Stimulated activated naive CD4-positive, alpha-beta T cell (primary cell): ENCODE measurements around the gene ESF1.
"Not testable (repeated sequence)": the region's sequence is repeated elsewhere in the genome, so short reads cannot be mapped to it uniquely, and the experiment has no call there.

Experiments
- DNase-seq, 6 experiments: peaks; one replicate each; lab custom pipeline; 2025; lab: John Stamatoyannopoulos, UW

Gene ESF1

DNA sequence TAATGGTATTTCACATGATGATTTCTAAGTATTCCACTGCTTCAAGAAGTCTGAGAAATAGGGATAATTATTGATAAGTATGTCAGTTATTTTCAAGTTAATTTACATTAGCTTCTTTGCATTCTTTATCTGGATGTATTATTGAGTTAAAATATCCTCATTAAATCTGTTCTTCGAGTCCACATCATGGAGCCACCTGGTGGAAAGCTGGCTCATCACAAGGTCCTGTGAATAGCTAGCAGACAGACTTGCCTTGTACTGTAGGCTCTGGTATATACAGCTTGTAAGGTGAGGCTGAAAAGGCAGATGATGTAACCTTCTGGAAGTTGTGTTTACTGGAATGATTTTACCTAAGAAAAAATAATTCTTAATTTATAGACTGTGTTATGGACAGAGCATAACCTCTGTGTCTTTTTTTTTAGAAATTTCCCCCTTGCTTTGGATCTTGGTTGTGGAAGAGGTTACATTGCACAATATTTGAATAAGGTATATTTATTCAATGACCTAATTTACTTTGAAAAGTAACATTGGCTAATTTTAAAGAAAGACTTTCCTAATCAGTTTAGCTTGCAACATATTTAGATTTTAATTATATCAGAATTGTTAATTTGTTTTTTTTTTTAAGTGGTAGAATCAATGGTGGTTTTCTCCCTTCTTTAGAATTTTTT, 3.6 kb upstream of the ESF1 start:
- peak in 2 of 6 experiments; percentile 14 to 18 for DNase-seq

GRCh38 chr20:13786143-13786828, 1.6 kb upstream of the ESF1 start:
- DNase-seq, result no peak

- DNase-seq, result no peak
These were observed 337 bp downstream of the ESF1 start for GRCh38 chr20:13784271-13784892.

- no peak for DNase-seq
These were observed 1.2 kb downstream of the ESF1 start for GRCh38 chr20:13783528-13783927.

DNA sequence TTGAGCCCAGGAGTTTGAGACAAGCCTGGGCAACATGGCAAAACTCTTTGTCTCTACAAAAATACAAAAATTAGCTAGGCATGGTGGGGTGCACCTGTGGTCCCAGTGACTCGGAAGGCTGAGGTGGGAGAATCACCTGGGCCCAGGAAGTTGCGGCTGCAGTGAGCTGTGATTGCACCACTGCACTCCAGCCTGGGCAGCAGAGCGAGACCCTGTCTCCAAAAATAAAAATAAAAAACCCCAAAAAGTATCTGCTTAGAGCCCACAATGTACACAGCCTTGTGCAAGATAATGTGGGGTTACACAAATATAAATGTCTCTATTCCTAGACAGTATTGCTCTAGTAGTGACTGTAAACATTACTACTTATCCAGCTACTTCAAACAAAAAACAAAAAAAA, 5.9 kb downstream of the ESF1 start:
- DNase-seq, result no peak

- no peak for DNase-seq
These were observed 7.5 kb downstream of the ESF1 start for GRCh38 chr20:13777171-13777601.

GRCh38 chr20:13775867-13776266, 8.9 kb downstream of the ESF1 start:
- no peak for DNase-seq

- no peak for DNase-seq
These were observed 12.2 kb downstream of the ESF1 start for GRCh38 chr20:13772529-13772928.

GRCh38 chr20:13771853-13772453, 12.8 kb downstream of the ESF1 start:
- DNase-seq, result peak in 2 of 6 experiments; percentile 1 to 14

DNA sequence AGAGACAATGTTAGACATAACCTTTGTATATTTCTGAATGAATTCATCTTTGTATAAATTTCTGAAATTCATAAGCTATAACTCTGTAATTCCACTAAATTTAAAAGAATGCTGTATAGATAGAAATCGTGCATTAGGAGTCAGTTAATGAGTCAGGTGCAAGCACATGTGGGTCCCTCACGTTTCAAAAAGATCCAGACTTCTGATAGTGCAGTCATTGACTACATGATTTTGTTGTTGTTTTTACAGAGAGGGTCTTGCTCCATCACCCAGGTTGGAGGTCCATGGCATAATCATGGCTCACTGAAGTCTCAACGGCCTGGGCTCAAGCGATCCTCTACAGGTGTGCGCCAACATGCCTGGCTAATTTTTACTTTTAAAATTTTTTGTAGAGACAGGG, 14.6 kb downstream of the ESF1 start:
- DNase-seq, result no peak

GRCh38 chr20:13765868-13766416, 18.8 kb downstream of the ESF1 start:
- no peak for DNase-seq

- no peak for DNase-seq
These were observed 19.4 kb downstream of the ESF1 start for GRCh38 chr20:13765299-13765698.

DNA sequence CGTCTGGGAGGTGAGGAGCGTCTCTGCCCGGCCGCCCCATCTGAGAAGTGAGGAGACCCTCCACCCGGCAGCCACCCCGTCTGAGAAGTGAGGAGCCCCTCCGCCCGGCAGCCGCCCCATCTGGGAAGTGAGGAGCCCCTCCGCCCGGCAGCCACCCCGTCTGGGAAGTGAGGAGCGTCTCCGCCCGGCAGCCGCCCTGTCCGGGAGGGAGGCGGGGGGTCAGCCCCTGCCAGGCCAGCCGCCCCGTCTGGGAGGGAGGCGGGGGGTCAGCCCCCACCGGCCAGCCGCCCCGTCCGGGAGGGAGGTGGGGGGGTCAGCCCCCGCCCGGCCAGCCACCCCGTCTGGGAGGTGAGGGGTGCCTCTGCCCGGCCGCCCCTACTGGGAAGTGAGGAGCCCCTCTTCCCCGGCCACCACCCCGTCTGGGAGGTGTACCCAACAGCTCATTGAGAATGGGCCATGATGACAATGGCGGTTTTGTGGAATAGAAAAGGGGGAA, 24.2 kb downstream of the ESF1 start:
- DNase-seq, result not testable (repeated sequence)

DNA sequence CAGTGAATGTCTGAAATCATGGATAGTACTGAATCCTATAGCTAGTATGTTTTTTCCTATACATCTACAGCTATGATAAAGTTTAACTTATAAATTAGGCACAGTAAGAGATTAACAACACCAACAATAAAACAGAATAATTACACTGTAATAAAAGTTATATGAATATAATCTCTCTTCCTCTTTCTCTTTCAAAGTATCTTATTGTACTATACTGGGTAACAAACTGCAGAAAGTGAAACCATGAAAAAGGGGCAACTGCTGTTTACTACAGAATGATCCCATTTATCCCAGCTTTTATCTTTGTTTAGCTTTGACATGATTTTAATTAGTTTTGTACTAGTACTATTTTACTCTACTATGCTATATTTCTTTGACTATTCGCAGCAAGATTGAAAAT, 25.8 kb downstream of the ESF1 start:
- DNase-seq, result no peak

- no peak for DNase-seq
These were observed 28.2 kb downstream of the ESF1 start for GRCh38 chr20:13756551-13756950.

DNA sequence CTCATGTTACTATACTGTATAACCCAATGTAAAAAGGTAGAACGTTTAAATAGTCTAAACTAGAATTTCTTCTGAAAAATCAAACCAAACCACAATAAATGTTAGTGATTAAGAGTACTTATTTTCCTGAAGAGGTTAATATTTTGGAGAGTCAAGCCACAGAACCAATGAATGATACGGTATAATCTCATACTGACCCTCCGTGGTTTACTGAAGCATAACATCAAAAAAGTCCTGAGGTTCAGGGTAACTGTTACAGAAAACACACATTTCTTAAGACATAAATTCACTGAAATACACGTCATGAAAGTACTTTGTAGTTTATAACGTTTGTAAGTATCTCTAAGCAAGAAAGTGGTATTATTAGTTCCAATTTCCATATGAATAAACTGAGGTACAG, 28.9 kb downstream of the ESF1 start:
- DNase-seq, result no peak

- no peak for DNase-seq
These were observed 31.2 kb downstream of the ESF1 start for GRCh38 chr20:13753436-13754036.

GRCh38 chr20:13749811-13750210, 34.9 kb downstream of the ESF1 start:
- DNase-seq, result no peak

DNA sequence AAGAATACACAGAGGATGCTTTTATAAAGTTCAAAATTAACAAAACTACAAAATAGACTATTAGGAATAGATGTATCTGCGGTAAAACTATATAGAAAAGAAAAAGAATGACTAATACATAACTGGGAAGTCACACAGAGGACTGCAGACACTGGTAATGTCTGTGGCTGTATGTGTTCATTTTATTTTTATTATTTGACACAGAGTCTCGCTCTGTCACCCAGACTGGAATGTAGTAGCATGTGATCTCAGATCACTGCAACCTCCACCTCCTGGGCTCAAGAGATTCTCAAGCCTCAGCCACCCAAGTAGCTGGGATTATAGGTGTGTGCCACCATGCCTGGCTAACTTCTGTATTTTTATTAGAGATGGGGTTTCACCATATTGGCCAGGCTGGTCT, 38.9 kb downstream of the ESF1 start:
- no peak for DNase-seq

GRCh38 chr20:13744352-13744751, 40.4 kb downstream of the ESF1 start:
- DNase-seq, result no peak

DNA sequence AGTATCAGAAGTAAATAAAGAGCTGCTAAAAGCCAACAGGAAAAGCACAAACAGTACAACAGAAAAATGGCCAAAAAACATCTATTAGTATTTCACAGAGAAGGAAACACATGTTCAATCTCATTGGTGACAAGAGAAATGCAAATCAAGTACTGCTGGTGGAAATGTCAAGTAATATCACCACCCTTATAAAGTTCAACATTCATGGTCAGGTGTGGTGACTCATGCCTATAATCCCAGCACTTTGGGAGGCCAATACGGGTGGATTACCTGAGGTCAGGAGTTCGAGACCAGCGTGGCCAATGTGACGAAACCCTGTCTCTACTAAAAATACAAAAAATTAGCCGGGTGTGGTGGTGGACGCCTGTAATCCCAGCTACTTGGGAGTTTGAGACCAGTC, 42.8 kb downstream of the ESF1 start:
- DNase-seq, result no peak
